Sciatic nerve (tissue), 2 donors: ENCODE measurements around the gene AK1. TPM values are rescaled to one million over a fixed set of nuclear protein-coding genes. Genes with fewer than 3 reads are reported as not detected.
"Not testable (repeated sequence)": the region's sequence is repeated elsewhere in the genome, so short reads cannot be mapped to it uniquely, and the experiment has no call there.

Experiments used
- ATAC-seq: fragments of 200-7000 bp; cut with Tn5 transposase; one replicate; pipeline ENCODE4 v1.9.1; 2020; ENCODE audit warnings: mild to moderate bottlenecking, moderate library complexity
- DNase-seq: peaks from one replicate; pipeline ENCODE4 v3.0.0-alpha.2; 2020; ENCODE audit warnings: low spot score
- intact Hi-C: fragments of 100-400 bp; cut with DNase I; formaldehyde crosslinking; loops from one replicate; pipeline ENCODE4 v1.14.2; 2022
- total RNA-seq: library from RNA; stranded (reverse); fragmentation: NEBNext Ultra II Directional; extraction: Animal tissue kit (Norgen Biotek cat#: 25700); gene quantifications from one replicate; pipeline ENCODE4 v1.2.1, GENCODE V29; 2021
- donor health status: DM: no; HTN: no; CAD: no.
- donor health status: DM: no; HTN: no; CAD: no.

AK1 gene
- total RNA-seq, 1 donor from 2014 or later = 61.0 TPM

DNA sequence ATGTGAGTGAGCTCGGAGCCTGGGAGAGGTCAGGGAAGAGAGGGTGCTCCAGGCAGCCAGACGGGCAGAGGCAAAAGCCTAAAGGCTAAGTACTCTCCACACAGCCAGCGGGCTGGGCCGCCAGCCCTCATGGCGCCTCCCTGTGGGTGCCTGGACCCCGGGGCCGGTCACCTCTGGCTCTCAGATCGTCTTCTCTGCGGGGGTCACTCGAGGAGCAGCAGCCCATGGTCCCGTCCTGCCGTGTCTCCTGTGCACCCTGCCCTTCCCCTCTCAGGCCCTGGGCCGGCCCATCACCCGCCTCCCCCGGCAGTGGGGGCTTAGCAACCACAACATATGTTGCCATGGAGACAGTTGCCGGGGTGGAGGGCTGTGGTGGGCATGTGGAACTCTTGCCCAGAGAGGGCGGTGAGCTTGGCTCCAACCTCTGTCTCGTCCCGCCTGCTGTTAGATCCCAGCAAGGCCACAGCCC lies 4.2 kb downstream of the AK1 start:
- intact Hi-C loops = loop anchor here (5.0 kb wide), 1 partner anchor 39 kb away; no protein-coding TSS in a partner anchor
- DNase-seq (peak; percentile 65), ATAC-seq (no peak)

DNA sequence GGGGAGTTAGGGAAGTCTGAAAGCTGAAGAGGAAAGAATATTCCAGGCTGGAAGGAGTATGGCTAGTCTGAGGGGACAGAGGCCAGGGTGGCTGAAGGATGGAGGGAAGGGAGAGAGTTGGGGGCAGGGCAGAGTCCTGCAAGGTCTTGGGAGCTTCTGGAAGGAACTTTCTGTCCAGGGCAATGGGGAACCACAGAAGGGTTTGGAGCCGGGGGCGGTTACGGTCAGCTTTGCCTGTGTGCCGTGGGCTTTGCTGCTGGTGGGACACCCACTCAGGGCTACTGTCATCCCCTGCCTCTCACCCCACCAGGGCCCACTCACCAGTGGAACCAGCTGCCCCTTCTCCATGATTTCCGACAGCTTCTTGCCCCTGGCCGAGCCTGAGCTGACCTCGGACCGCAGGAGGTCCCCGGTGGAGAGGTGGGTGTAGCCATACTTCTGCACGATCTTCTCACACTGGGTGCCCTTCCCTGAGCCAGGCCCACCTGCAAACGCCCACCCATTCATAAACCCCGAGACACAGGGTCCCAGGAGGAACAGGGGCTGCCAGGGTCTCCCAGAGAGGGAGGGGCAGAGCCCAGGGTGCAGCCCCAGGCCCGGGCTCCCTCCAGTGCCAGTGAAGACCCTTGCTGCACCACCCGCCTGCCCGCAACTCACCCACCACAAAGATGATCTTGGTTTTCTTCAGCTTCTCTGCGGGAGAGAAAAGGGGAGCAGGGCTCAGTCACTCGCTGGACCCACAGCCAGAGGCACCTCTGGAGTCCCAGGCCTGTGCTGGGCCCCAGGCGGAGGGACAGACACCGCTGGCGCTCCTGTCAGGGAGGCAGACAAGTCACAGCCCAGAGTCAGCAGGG lies 4.9 kb downstream of the AK1 start:
- intact Hi-C loops = loop anchor here (5.0 kb wide), 1 partner anchor 40 kb away; no protein-coding TSS in a partner anchor
- ATAC-seq = no peak

DNA sequence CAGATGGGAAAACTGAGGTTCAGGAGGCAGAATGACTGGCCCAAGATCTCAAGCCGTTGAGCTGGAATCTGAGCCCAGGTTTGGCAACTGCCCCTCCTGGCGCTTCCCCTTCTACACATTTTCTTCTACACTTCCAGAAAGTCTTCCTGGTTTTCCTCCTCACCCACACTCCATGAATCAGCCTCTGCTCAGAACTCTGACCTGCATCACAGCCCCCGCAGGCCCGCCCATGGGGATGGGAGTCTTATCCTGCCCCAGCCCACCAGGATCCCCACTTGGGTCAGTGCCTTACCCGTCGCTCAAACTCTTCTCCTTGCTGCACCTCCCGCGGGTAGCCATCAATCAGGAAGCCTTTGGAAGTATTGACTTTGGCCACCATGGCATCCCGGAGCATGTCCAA lies 5.9 kb downstream of the AK1 start:
- intact Hi-C loops = loop anchor here (5.0 kb wide), 1 partner anchor 41 kb away; no protein-coding TSS in a partner anchor
- ATAC-seq = no peak
- no peak for DNase-seq

More for the DNA sequence above, 4.9 kb downstream of the AK1 start:
- DNase-seq = no peak

DNA sequence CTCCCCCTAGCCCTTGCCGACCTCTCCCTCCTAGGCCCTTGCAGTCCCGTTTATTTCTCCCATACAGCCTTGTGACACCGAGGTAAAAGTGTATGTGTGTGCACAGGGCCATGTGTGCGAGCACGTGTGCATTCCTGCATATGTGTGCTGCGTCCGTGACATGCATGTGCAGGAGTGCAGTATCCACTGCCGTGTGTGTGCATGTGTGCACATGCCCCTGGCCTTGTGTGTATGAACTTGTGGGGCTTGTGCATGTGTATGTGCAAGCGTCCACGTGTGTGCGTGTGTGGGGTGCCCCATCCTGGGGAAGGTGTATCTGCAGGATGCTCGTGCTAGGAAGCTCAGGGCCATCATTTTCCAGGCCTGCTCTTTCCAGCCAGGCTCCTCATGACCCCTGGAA lies 6.6 kb downstream of the AK1 start:
- ATAC-seq = no peak
- intact Hi-C loops = loop anchor here (5.0 kb wide), 1 partner anchor 41 kb away; no protein-coding TSS in a partner anchor

DNA sequence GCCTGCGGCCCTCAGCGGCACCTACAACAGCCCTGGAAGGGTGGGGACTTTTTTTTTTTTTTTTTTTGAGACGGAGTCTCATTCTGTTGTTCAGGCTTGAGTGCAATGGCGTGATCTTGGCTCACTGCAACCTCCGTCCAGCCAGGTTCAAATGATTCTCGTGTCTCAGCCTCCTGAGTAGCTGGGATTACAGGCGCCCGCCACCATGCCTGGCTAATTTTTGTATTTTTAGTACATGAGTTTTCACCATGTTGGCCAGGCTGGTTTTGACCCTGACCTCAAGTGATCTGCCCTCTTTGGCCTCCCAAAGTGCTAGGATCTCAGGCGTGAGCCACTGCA lies 7.4 kb downstream of the AK1 start:
- intact Hi-C loops = loop anchor here (5.0 kb wide), 1 partner anchor 42 kb away; no protein-coding TSS in a partner anchor
- not testable (repeated sequence) for ATAC-seq, DNase-seq

More for the DNA sequence above, 6.6 kb downstream of the AK1 start:
- no peak for DNase-seq

DNA sequence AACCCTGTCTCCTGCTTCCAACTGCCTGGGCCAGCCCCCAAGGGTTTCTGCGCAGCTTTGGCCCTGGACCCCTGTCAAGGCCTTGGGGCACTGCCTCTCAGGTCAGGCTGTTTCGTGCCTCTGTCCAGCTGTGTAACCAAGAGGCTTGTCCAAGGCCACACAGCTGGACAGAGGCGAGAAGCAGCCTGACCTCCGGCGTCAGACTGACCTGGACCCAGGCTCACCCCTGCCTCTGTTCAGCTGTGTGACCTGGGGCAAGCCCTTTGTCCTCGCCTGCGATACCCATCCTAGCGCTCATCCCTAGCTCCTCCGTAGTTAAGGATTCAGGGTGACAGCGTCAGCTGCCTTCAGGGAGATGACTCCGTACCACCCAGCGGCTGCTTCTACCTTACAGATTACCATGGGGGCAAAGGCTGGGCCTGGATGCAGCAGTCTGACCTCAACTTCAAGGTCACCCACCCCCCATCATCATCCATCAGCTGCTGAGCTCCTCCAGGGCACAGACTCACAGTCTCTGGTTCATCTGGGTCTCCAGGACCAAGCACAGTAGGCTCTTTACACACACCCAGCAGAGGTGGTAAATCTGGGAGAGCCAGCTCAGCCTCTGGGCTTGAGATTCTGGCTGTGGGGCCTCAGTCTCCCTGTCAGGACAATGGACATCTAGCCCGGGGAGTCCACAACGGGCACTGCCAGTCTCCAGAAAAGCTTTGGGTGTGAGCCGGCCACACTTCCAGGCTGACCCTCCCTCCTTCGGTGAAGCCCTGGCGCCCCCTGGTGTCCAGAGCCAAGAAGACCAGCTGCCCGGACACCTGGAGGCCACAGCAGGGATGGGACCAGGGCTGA lies 7.9 kb downstream of the AK1 start:
- intact Hi-C loops = loop anchor here (5.0 kb wide), 2 partner anchors 43 to 137 kb away; no protein-coding TSS in a partner anchor
- DNase-seq = peak; percentile 97
- peak; percentile 89 for ATAC-seq

DNA sequence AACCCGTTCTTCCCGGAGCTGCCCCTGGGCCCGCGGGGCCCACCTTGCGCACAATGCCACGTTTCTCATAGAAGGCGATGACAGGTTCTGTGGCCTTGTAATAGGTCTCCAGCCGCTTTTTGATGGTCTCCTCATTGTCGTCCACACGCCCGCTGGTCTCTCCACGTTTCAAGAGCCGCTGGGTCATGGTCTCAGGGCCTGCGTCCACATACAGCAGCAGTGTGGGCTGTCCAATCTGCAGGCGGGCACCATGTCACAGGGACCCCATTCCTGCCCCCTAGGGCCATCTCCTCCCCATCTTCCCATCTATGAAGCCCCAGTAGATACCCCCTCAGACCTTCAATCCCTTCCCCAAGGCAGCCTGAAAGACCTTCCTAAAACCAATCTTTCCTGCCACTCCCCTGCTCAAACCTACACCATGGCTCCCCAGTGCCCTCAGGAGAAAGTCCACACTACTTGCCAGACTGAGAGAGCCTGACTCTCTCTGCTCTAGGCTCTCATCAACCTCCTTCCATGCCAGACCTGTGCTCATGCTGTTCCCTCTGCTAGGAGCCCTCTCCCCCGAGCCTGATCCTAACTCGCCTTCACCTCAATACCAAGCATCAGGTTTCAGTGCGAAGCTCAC lies 9.1 kb downstream of the AK1 start:
- intact Hi-C loops = loop anchor here (5.0 kb wide), 1 partner anchor 136 kb away; no protein-coding TSS in a partner anchor
- ATAC-seq (no peak), DNase-seq (no peak)

DNA sequence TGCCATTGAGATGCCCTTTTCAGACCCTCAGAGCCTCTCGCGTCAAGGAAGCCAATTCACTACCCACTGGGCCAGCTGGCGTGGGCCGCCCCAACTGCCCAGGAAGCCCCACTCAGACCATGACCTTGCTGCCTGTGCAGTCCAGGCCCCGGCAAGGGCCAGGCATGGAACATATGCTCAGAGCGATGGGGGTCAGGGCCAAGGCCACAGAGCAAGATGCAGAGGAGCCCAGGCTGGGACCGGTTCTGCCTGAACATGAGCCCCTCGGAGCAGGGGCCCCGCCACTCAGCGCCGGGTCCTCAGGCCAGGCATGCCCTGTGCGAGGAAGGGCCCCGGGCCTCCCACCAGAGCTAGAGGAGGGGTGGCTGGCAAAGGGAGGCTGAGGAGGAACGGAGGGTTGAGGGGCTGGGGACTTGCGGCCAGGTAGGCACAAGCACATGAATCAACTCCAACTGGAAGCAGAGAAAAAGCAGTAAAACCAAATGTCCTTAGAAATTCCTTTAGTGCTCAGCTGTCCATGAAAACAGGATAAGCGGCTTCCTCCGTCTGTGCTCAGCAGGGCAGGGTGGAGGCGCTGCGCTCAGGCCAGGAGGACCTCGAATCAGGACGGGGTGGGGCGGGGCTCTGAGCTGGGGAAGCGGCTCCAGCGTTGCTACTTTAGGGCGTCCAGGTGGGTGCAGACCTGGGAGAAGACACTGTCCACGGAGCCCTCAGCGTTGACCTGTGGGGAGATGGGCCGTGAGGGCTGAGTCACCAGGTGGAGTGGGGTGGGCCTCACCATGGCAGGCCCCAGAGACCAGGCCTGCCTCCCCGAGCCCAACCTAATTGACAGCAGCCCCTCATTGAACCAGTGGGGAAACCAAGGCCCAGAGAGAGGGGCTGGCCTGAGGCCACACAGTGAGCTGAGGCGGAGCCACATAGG lies 9.9 kb downstream of the AK1 start:
- intact Hi-C loops = loop anchor here (5.0 kb wide), 1 partner anchor 135 kb away; no protein-coding TSS in a partner anchor
- ATAC-seq (no peak), DNase-seq (no peak)

DNA sequence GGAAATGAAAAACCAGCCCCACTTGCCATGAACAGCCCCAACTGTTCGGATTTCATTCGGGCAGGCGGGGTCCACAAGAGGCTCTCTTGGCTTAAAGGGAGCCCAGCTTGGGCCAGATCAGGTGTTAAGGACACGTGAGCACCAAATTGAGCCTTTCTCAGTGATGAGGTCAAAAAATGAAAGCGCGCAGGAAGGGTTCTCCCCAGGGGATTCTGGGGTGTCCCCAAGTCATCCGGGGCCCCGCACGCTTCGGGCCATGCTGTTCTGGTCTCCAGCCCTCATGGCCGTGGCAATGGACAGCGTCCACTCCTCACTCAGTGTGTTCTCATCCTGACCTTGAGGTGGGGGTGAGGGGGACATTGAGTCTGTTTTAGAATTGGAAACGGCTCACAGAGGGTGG lies 10.9 kb downstream of the AK1 start:
- intact Hi-C loops = loop anchor here (5.0 kb wide), 1 partner anchor 134 kb away; no protein-coding TSS in a partner anchor
- DNase-seq (no peak), ATAC-seq (no peak)

DNA sequence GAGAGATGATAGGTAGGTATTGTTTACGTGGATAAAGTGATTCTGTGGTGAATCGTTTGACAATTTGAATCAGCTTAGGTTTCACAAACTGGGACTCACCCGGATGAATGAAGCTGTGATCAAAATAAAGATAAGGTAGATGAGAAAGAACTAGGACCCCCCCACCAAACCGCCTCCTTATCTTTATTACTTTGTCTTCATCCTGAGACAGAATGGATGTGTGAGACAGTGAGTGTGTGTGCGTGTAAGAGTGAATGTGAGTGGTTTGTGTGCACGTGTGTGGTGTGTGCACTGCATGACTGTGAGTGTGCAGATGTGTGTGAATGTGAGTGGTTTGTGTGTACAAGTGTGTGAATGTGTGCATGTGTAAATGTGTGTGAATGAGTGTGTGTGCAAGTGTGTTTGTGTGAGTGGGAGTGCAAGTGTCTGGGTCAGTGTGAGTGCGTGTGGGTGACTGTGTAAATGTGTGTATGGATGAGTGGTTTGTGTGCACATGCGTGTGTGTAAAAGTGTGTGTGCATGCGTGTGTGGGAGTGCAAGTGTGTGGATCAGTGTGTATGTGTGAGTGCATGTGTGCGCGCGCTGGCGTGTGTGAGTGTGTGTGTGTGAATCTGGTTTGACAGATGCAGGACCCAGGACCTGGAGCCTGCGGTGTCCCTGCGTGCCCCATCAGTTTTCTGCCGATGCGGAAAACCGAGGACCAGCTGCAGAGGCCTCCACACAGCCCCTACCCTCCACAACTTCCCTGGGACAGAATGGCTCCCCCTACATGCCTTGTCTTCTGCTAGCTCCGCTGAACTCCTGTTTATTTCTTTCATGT lies 11.6 kb downstream of the AK1 start:
- no peak for DNase-seq
- no peak for ATAC-seq
- intact Hi-C loops = loop anchor here (5.0 kb wide), 1 partner anchor 134 kb away; no protein-coding TSS in a partner anchor

DNA sequence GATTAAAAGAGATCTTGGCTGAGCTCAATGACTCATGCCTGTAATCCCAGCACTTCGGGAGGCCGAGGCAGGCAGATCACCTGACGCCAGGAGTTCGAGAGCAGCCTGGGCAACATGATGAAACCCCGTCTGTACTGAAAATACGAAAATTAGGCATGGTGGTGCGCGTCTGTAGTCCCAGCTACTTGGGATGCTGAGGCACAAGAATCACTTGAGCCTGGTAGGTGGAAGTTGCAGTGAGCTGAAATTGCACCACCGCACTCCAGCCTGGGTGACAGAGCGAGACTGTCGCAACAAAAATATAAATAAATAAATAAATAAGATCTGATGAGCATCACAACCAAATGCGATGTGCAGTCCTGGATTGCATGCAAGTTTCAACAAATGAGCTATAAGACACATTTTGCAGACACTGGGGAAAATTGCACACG lies 14.3 kb downstream of the AK1 start:
- intact Hi-C loops = no loop called here
- DNase-seq (no peak), ATAC-seq (no peak)

DNA sequence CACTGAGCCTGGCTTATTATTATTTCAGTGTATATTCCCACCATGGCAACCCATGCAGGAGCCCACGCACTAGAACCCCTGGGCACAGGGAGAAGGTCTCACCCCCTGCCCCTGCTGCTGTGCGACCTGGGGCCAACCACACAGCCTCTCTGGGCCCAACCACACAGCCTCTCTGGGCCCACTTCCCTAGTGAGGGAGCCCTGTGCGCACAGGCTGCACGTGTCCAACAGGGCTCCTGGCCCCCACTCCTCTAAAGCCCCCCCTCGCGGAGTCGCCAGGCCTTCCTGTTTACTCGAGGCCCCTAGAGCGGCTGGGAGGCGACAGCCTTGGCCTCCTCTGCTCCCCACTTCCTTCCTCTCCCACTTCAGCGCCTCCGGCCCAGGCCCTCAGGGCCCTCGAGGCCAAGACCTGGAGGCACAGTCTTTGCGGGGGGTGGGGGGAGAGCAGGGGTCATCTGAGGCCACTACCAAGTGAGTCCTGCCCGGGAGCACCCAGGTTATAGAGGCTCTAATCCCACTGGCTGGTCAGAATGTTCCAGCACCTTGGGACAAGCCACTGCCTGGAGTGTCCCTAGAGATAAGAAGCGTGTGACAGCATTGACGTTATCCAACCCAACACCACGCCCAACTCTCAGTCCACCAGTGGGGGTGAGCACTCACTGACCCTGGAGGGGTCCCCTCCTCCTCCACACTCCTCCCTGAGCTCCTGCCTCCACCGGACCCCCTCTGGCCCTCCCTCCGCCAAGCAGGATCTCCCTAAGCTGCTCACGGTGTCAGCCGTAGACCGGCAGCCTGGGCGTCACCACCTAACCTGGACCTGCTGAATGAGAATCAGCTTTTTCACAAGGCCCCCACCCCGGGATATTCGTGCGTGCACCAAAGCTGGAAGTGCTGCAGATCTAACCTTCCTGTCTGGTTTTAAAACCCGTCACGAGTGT lies 15.1 kb downstream of the AK1 start:
- peak; percentile 87 for ATAC-seq
- intact Hi-C loops = no loop called here
- DNase-seq = peak; percentile 88

DNA sequence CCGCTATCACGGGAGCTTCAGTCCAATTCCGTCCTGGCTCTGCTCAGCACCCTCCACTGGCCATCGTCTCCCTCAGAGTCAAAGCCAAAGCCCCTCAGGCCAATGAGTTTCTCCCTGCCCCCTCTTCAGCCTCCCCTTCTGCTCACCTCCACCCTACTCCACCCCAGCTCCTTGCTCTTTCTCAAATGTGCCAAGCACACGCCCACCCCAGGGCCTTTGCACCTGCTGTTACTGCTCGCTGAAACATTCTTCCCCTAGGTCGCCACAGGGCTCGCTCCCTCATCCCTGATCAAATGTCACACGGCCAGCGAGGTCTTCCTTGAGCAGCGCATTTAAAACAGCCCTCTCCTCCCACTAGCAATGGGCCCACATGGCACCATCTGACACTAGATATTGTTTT lies 16.7 kb downstream of the AK1 start:
- ATAC-seq (no peak), DNase-seq (no peak)
- intact Hi-C loops = no loop called here

DNA sequence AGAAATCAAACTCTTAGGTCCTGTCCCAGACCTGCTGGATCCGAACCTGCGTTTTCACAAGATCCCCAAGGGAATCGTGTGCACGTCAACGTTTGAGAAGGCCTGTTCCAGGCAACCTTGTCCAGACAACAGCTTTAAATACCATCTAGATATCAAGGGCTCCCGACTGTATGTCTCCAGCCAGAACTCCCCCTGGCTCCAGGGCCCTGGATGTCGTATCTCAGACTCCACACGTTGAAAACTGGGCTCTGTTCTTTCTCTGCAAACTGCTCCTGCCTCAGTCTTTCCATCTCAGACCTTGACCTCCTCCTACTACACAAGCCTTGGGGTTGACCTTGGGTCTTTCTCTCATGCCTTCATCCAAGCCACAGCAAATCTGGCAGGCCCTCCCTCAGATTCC lies 17.2 kb downstream of the AK1 start:
- ATAC-seq = peak; percentile 11
- no peak for DNase-seq
- intact Hi-C loops = no loop called here

DNA sequence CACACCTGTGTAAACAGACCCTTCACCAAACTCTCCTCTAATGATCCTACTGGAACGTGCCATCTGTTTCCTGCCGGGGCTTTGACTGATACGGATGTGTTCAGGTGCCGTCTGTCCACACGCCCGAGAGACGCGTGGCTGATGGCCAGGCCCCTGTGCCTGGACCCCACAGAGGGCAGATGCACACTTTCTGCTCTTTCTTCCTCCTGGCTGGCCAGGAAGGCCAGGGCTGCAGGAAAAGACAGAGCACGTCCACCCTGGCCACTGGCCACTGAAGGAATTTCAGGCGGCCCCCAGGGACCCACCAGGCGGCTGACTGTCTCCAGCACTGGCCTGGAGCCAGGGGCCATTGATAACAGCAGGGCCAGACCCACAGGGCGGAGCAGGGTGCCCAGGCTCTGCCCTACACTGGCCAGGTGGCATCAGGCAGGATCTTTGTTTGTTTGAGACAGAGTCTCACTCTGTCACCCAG lies 19.4 kb downstream of the AK1 start:
- ATAC-seq = no peak
- intact Hi-C loops = no loop called here
- DNase-seq = peak; percentile 69

DNA sequence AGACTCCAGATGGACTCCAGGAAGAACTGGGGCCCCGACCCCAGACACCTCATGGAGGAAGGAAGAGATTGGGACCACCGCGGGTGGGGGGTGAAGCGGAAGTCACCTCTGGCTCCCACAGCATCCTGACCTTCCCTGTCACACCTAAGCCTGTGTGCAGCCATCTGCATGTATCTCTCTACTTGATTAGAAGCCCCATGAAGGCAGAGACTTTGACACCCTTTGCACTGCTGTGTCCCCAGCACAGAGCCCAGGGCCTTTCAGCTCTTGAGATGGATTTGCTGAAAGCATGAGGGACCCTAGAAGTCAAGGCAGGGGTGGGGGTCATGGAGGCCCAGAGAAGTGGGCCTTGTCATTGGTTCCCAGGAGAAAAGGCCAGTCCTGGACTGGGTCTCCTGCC lies 20.2 kb downstream of the AK1 start:
- intact Hi-C loops = no loop called here
- DNase-seq (no peak), ATAC-seq (no peak)
